ENCODE measurements around the gene RAB4A.

- TF ChIP-seq POLR2AphosphoS5 (IDR thresholded peaks at IDR 0.05; ENCODE audit: low read depth, low read length) (no peak), POLR2A (IDR thresholded peaks at IDR 0.05; ENCODE audit: low read depth, low read length) (no peak)
Observed at GRCh38 chr1:229323201-229323600, 52.3 kb downstream of the RAB4A start.
